Neural cell (in vitro differentiated cells): ENCODE results near the gene CNTNAP5. TPM values are rescaled to one million over a fixed set of nuclear protein-coding genes. Genes with fewer than 3 reads are reported as not detected.

Experiments
- H2AFZ ChIP-seq: fragments of 200-600, 300-800 bp; sonication (generic), shearing (Covaris generic); 2 replicates; pipeline ENCODE4 v1.6.0; 2014; ENCODE audit warnings: low read depth, mild to moderate bottlenecking, antibody characterized with exemption, low read length, moderate library complexity
- H3F3A ChIP-seq: fragments of 200-600 bp; shearing (Covaris generic); 2 replicates; pipeline ENCODE4 v1.6.1; 2016; ENCODE audit warnings: mild to moderate bottlenecking, moderate library complexity, mixed read lengths, antibody characterized with exemption, low read length; ENCODE audit not compliant: insufficient read depth, poor library complexity, severe bottlenecking
- H3K27ac ChIP-seq: fragments of 200-600, 300-800 bp; sonication (generic), shearing (Covaris generic); 2 replicates; pipeline ENCODE4 v1.5.1; 2014; ENCODE audit warnings: mild to moderate bottlenecking, low read length, moderate library complexity
- H3K27me3 ChIP-seq: fragments of 300-800, 200-600 bp; sonication (generic), shearing (Covaris generic); 2 replicates; pipeline ENCODE4 v1.6.0; 2014; ENCODE audit warnings: mild to moderate bottlenecking, low read depth, low read length, moderate library complexity; ENCODE audit not compliant: insufficient read depth
- H3K36me3 ChIP-seq: fragments of 300-800, 200-600 bp; sonication (generic), shearing (Covaris generic); 2 replicates; pipeline ENCODE4 v1.5.1; 2014; ENCODE audit warnings: mild to moderate bottlenecking, antibody characterized with exemption, low read length, moderate library complexity; ENCODE audit not compliant: insufficient read depth
- H3K4me2 ChIP-seq: fragments of 300-800, 200-600 bp; sonication (generic), shearing (Covaris generic); 2 replicates; pipeline ENCODE4 v1.6.0; 2014; ENCODE audit warnings: mild to moderate bottlenecking, low read length
- H3K4me3 ChIP-seq: fragments of 300-800, 200-600 bp; sonication (generic), shearing (Covaris generic); 2 replicates; pipeline ENCODE4 v1.5.1; 2014; ENCODE audit warnings: mild to moderate bottlenecking, low read length, moderate library complexity
- H3K79me2 ChIP-seq: fragments of 200-600 bp; shearing (Covaris generic); replicated peaks from 2 replicates; pipeline ENCODE4 v1.6.0; 2014; ENCODE audit warnings: mild to moderate bottlenecking, low read length, moderate library complexity; ENCODE audit not compliant: insufficient read depth
- H3K9ac ChIP-seq: fragments of 300-800, 200-600 bp; sonication (generic), shearing (Covaris generic); 2 replicates; pipeline ENCODE4 v1.6.1; 2016; ENCODE audit warnings: mild to moderate bottlenecking, low read length, mixed read lengths
- H3K9me2 ChIP-seq: fragments of 200-600 bp; shearing (Covaris generic); 2 replicates; pipeline ENCODE4 v1.6.1; 2016; ENCODE audit warnings: mild to moderate bottlenecking, low read length, mixed read lengths; ENCODE audit not compliant: insufficient read depth
- H3K9me3 ChIP-seq: fragments of 200-600, 300-800 bp; sonication (generic), shearing (Covaris generic); 2 replicates; pipeline ENCODE4 v1.6.1; 2016; ENCODE audit warnings: mild to moderate bottlenecking, mixed run types, low read length, moderate library complexity, mixed read lengths
- H4K20me1 ChIP-seq: fragments of 200-600 bp; shearing (Covaris generic); 2 replicates; pipeline ENCODE4 v1.6.1; 2016; ENCODE audit warnings: mild to moderate bottlenecking, mixed run types; ENCODE audit not compliant: insufficient read depth
- CTCF ChIP-seq: fragments of 450-650 bp; IDR thresholded peaks from 2 replicates; pipeline ENCODE4 v1.5.1; 2014; ENCODE audit warnings: antibody characterized with exemption, mild to moderate bottlenecking, moderate library complexity; ENCODE audit not compliant: poor library complexity, severe bottlenecking
- EP300 ChIP-seq: fragments of 450-650 bp; conservative IDR thresholded peaks from 2 replicates; pipeline ENCODE4 v1.6.1; 2014; ENCODE audit warnings: antibody characterized with exemption, mild to moderate bottlenecking, moderate library complexity; ENCODE audit not compliant: poor library complexity, severe bottlenecking
- EZH2 ChIP-seq: fragments of 200-600, 300-800 bp; shearing (Covaris generic), sonication (generic); IDR thresholded peaks from 2 replicates; pipeline ENCODE4 v1.6.1; 2014; ENCODE audit warnings: antibody characterized with exemption, low read length, borderline replicate concordance, mild to moderate bottlenecking; ENCODE audit not compliant: insufficient read depth, poor library complexity, severe bottlenecking
- MXI1 ChIP-seq: fragments of 450-650 bp; conservative IDR thresholded peaks from 2 replicates; pipeline ENCODE4 v1.6.1; 2014; ENCODE audit warnings: antibody characterized with exemption, mild to moderate bottlenecking; ENCODE audit not compliant: poor library complexity, severe bottlenecking
- POLR2AphosphoS5 ChIP-seq: IDR thresholded peaks from 2 replicates; pipeline ENCODE4 v1.6.1; 2012
- RAD21 ChIP-seq: fragments of 450-650 bp; conservative IDR thresholded peaks from 2 replicates; pipeline ENCODE4 v1.6.1; 2014; ENCODE audit warnings: antibody characterized with exemption, mild to moderate bottlenecking, moderate library complexity
- SMC3 ChIP-seq: fragments of 450-650 bp; conservative IDR thresholded peaks from 2 replicates; pipeline ENCODE4 v1.6.1; 2014; ENCODE audit warnings: antibody characterized with exemption, mild to moderate bottlenecking, moderate library complexity; ENCODE audit not compliant: poor library complexity
- TAF1 ChIP-seq: IDR thresholded peaks from 2 replicates; pipeline ENCODE4 v1.6.1; 2012; ENCODE audit warnings: low read depth
- polyA plus RNA-seq: library from polyadenylated mRNA; depleted of rRNA; stranded (reverse); fragments of >200 nt; gene quantifications from 2 replicates; pipeline ENCODE4 v1.2.3, GENCODE V29; 2014
- TF ChIP-seq, protein P1 (sequence below): IDR thresholded peaks from 2 replicates; pipeline ENCODE4 v1.6.1; 2012; ENCODE audit warnings: borderline replicate concordance

CNTNAP5 gene
- polyA plus RNA-seq, 1 donor from 2014 or later, result 19.3 TPM

DNA sequence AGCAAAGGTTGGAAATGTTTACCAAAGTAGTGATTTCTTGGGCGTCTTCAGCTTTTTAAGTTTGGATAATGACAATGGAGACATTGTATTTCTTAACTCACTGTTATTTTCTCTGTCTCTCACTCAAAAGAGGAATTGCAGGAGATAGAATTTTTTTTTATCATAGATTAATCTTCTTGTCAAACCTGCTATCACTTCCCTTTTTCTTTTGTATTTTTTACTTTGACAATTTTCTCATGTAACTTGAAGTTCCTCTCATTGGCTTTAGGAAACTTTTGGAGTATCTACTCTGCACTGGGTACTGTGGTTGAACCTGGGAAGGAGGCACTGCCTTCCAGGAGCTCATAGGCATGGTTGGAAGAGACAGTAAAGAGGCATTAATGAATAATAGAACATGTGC is 489.1 kb downstream of the CNTNAP5 start:
- Histone ChIP-seq H3K27ac (no peak overlapping the region), H3K79me2 (no peaks in the 10 kb centered on the region), H3F3A (no peaks in the 10 kb centered on the region), H3K36me3 (peaks cover 4% of the 10 kb centered on the region), H2AFZ (no peak overlapping the region), H3K27me3 (no peaks in the 10 kb centered on the region), H4K20me1 (no peaks in the 10 kb centered on the region), H3K4me2 (no peak overlapping the region), H3K4me3 (no peak overlapping the region), H3K9me2 (no peaks in the 10 kb centered on the region), H3K9ac (no peak overlapping the region), H3K9me3 (no peaks in the 10 kb centered on the region)
- TF ChIP-seq EP300 (no peak), EZH2 (no peak), MXI1 (no peak), CTCF (no peak), SMC3 (no peak), POLR2AphosphoS5 (no peak), RAD21 (no peak), TAF1 (no peak)
- TF ChIP-seq, protein P1, sequence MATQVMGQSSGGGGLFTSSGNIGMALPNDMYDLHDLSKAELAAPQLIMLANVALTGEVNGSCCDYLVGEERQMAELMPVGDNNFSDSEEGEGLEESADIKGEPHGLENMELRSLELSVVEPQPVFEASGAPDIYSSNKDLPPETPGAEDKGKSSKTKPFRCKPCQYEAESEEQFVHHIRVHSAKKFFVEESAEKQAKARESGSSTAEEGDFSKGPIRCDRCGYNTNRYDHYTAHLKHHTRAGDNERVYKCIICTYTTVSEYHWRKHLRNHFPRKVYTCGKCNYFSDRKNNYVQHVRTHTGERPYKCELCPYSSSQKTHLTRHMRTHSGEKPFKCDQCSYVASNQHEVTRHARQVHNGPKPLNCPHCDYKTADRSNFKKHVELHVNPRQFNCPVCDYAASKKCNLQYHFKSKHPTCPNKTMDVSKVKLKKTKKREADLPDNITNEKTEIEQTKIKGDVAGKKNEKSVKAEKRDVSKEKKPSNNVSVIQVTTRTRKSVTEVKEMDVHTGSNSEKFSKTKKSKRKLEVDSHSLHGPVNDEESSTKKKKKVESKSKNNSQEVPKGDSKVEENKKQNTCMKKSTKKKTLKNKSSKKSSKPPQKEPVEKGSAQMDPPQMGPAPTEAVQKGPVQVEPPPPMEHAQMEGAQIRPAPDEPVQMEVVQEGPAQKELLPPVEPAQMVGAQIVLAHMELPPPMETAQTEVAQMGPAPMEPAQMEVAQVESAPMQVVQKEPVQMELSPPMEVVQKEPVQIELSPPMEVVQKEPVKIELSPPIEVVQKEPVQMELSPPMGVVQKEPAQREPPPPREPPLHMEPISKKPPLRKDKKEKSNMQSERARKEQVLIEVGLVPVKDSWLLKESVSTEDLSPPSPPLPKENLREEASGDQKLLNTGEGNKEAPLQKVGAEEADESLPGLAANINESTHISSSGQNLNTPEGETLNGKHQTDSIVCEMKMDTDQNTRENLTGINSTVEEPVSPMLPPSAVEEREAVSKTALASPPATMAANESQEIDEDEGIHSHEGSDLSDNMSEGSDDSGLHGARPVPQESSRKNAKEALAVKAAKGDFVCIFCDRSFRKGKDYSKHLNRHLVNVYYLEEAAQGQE, result no peak

DNA sequence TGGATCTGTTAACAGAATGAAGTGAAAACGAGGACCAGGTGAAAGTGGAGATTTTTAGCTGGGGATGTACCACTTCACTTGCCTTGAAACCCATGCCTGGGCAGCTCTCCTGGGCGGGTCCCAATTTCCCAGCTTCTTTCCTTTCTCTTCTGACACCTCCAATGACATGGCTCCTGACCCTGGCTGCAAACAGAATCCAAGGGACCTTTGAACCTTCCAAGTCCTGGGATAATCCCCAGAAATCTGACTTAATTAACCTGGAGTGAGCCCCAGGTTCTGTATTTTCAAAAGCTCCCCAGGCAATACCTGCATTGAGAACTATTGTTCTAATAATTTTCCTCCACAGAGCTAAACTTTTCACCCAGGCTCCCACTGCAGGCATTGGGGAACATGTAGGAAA is 495.9 kb downstream of the CNTNAP5 start:
- Histone ChIP-seq H4K20me1 (no peaks in the 10 kb centered on the region), H3K4me2 (no peak overlapping the region)

GRCh38 chr2:124523096-124523495 is 498.0 kb downstream of the CNTNAP5 start:
- Histone ChIP-seq H3K79me2 (no peaks in the 10 kb centered on the region), H3K36me3 (no peaks in the 10 kb centered on the region), H3K9me3 (no peaks in the 10 kb centered on the region), H3K4me2 (no peak overlapping the region), H3K9me2 (no peaks in the 10 kb centered on the region), H3F3A (no peaks in the 10 kb centered on the region), H3K4me3 (no peak overlapping the region), H3K27ac (no peak overlapping the region), H3K9ac (no peak overlapping the region), H3K27me3 (no peaks in the 10 kb centered on the region), H2AFZ (no peak overlapping the region), H4K20me1 (no peaks in the 10 kb centered on the region)
- no peak for TF ChIP-seq MXI1
- no peak for TF ChIP-seq CTCF
- TF ChIP-seq POLR2AphosphoS5, result no peak
- TF ChIP-seq, protein P1, result no peak
- no peak for TF ChIP-seq SMC3
- TF ChIP-seq EZH2, result no peak
- TF ChIP-seq TAF1, result no peak
- no peak for TF ChIP-seq EP300

More for the DNA sequence above, 495.9 kb downstream of the CNTNAP5 start:
- Histone ChIP-seq H3K9me3 (no peaks in the 10 kb centered on the region), H3K79me2 (no peaks in the 10 kb centered on the region), H3K27ac (no peak overlapping the region), H3K27me3 (no peaks in the 10 kb centered on the region), H3F3A (no peaks in the 10 kb centered on the region), H3K36me3 (peaks cover 4% of the 10 kb centered on the region), H3K9me2 (no peaks in the 10 kb centered on the region), H3K9ac (no peak overlapping the region), H2AFZ (no peak overlapping the region), H3K4me3 (no peak overlapping the region)
- TF ChIP-seq SMC3 (no peak), TAF1 (no peak), POLR2AphosphoS5 (no peak), RAD21 (no peak)
